ENCODE data around the gene DRC7. TPM values are rescaled to one million over a fixed set of nuclear protein-coding genes. Genes with fewer than 3 reads are reported as not detected.

DRC7 gene
- total RNA-seq, 4 donors from 2014 or later = 0.33 TPM; not detected in 3

DNA sequence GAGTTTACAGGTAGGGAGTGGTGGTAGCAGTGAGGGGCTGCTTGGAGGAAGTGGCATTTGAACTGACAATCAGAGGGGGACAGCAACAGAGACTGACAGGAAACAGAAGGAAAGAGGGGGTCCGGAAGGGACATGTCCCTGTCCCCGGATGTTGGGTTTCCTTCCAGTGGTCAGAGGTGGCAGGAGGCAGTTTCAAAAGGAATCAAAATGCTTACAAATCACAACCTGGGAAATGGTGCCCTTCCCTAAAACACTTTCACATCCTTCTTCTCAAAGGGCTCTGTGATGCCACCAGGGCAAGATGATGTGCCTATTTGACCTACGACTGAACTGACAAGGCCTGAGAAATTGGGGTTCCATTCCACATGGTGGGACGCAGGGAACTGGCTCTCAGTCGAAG lies 46.5 kb upstream of the DRC7 start:
- no peak for TF ChIP-seq CTCF (IDR thresholded peaks at IDR 0.05; ENCODE audit: low read depth)

GRCh38 chr16:57648581-57649442 lies 45.8 kb upstream of the DRC7 start:
- TF ChIP-seq CTCF (IDR thresholded peaks at IDR 0.05; ENCODE audit: low read depth) = no peak

DNA sequence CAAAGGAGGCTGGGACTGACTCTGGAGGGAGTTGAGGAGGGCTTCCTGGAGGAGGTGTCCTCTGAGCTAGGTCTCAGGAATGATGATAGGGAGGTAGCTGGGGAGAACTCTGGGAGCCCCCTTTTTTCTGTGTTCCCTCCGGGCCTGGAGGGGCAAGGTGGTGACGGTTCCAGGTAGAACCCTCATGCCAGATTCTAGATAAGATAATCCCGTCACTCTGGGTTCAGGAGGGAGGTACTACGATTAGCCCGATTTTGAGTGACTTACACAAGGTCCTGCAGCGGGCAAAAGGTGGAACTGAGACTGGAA lies 45.2 kb upstream of the DRC7 start:
- TF ChIP-seq CTCF (IDR thresholded peaks at IDR 0.05; ENCODE audit: low read depth) = no peak

DNA sequence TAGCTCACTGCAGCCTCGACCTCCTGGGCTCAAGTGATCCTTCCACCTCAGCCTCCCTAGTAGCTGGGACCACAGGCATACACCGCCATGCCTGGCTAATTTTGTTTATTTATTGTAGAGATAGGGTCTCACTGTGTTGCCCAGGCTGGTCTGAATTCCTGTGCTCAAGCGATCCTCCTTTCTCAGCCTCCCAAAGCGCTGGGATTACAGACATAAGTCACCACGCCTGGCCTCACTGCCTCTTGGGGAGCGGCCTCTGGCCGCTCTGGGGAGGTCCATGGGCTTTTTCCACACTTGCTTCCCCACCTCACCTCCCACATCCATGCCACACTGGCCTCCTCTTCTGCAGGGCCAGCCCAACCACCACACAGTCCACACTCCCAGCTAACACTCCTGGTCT lies 44.8 kb upstream of the DRC7 start:
- TF ChIP-seq CTCF (IDR thresholded peaks at IDR 0.05; ENCODE audit: low read depth) = no peak

DNA sequence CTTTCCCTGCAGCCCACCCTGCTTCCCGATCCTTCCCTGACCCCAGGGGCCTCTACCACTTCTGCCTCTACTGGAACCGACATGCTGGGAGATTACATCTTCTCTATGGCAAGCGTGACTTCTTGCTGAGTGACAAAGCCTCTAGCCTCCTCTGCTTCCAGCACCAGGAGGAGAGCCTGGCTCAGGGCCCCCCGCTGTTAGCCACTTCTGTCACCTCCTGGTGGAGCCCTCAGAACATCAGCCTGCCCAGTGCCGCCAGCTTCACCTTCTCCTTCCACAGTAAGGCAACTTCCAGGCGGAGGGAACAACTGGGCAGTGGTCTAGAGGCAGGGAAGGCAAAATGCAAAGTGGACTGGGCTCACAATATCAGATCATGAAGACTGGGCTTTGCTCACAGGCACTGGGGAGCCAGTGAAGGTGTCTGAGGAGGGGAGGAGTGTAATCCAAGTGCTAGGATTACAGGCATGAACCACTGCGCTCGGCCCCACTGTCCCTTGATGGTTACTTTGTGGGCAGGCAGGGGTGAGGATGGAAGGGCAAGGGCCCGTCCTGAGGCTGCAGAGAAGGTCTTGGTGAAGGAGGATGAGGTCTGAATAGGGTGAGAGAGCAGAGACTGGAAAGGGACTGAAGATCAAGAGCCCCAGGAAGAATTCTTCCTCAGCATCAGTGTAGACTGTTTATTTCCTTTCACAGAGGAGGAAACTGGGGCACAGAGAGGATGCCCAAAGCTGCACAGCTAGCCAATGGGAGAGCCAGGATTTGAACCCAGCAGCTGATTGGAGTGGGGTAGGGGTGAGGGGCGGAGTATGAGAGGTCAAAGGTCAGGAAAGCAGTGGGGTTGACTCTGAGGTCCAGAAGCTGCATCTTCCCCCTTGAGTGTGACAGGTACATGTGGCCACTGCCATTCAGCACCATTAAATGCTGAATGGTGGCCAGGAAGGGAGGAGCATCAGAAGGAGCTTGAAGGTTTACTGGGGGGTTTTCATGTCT lies 43.0 kb upstream of the DRC7 start:
- TF ChIP-seq CTCF (IDR thresholded peaks at IDR 0.05; ENCODE audit: low read depth) = no peak

GRCh38 chr16:57652695-57653471 lies 41.7 kb upstream of the DRC7 start:
- no peak for TF ChIP-seq CTCF (IDR thresholded peaks at IDR 0.05; ENCODE audit: low read depth)
